NCI-H2171 treated with DMSO at 0.1 percent for 48 hours (cell line): ENCODE data around the gene PLXNB3.
"Not testable (repeated sequence)": the region's sequence is repeated elsewhere in the genome, so short reads cannot be mapped to it uniquely, and the experiment has no call there.

Experiments used
- DNase-seq: peaks from one replicate; lab custom pipeline; 2025; lab: John Stamatoyannopoulos, UW

The PLXNB3 gene

DNA sequence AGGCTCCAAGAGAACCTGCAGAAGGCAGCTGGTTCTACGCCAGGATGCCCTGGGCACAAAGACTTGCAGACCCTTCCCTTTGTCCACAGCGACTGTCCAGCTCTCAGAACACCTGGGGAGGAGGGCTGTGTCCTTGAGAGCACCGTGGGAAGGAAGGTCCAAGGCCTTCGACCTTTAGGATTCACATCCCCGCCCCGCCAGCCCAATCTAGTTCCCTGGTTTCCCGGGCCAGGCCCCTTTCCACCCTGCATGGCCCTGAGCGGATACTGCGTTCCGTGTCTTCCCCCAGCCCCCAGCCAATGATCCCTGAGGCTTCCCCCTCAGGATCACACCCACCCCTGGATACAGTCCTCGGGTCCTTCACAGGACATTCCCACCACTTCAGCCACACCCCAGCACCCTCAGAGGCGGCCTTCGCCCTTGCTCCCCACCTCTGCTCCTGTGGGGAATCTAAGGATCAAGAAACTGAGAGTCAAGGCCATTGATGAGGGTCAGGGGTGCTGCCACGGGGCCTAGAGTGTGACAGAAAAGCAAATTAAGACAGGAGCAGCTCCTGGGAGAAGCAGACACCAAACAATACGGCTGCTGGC is 30.3 kb upstream of the PLXNB3 start:
- no peak for DNase-seq

- DNase-seq = no peak
These were observed 29.2 kb upstream of the PLXNB3 start for GRCh38 chrX:153734871-153735270.

GRCh38 chrX:153735274-153735673 is 28.8 kb upstream of the PLXNB3 start:
- no peak for DNase-seq

DNA sequence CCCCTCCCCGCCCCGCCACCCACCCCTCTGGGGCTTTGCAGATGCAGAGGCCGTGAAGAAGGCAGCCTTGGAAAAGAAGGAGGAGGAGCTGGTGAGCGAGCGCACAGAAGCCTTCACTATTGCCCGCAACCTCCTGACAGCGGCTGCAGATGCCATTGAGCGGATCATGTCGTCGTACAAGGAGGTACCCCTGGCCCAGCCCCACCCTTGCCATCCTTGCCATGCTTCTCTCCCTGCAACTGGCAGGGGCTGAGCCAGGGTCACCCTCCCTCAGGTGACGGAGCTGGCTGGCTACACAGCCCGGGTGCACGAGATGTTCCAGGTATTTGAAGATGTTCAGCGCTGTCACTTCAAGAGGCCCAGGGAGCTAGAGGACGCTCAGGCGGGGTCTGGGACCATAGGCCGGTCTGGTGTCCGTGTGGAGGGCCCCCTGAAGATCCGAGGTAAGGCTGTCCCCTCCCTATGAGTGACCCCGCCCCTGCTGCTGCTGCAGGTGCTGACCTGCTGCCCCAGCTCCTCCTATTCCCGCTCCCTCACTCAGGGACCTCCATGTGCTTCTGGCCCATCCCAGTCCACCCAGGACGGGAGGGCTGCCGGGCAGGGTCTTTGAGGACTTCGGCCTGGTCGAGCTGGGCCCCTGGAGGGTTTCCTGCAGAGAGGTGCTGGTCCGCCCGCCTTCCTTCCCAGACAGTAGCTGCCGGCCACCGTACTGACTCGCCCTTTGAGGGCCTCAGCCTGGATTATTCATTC is 27.8 kb upstream of the PLXNB3 start:
- DNase-seq = no peak

DNA sequence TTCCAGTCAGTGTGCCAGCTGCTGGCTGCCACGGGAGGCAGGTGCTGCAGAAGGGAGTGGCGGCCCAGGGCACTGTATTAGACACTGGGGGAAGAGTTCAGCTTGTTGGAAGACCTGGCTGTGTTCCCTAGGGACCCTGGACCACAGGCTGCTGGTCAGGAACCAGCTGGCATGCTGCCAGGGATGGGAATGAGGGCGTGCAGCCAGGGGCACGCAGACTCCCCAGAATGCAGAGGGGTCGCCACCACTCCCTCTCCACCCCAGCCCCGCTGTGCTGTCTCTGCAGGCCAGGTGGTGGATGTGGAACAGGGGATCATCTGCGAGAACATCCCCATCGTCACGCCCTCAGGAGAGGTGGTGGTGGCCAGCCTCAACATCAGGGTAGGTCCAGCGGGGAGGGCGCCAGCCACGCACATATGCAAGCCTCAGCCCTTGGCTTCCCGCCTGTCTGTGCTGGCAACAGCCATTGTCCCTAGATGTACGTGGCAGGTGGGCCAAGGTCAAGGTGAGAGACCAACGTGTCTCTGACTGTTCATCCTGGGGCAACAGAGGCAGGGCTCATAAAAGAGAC is 27.1 kb upstream of the PLXNB3 start:
- DNase-seq = no peak

- no peak for DNase-seq
These were observed 25.9 kb upstream of the PLXNB3 start for GRCh38 chrX:153738056-153738605.

GRCh38 chrX:153739754-153740486 is 24.1 kb upstream of the PLXNB3 start:
- no peak for DNase-seq

DNA sequence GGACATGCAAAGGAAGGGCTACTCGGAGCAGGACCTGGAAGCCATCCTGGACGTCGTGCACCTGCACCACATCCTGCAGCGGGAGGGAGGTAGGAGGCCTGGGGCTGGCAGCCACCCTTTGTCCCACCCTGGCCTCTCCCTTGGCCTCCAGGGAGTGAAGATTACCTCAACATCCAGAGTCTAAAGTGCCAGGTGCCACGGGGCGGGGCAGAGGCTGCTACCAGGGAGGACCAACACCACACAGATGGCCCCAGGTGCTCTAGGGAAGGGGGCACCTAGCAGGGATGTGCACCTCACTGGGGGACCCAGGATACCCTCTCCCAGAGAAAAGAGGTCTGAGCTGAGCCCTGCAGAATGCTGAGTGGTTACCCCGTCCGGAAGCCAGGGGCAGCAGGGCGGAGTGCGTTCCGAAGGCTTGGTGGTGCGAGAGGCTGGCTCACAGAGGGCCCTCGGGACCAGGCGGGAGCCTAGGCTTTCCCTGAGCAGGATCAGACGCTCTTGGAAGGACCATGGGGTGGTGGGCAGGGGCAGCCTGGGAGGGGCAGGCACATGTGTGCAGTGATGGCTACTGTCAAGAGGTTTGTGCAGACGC is 23.3 kb upstream of the PLXNB3 start:
- DNase-seq = no peak

- DNase-seq = no peak
These were observed 22.6 kb upstream of the PLXNB3 start for GRCh38 chrX:153741446-153741845.

DNA sequence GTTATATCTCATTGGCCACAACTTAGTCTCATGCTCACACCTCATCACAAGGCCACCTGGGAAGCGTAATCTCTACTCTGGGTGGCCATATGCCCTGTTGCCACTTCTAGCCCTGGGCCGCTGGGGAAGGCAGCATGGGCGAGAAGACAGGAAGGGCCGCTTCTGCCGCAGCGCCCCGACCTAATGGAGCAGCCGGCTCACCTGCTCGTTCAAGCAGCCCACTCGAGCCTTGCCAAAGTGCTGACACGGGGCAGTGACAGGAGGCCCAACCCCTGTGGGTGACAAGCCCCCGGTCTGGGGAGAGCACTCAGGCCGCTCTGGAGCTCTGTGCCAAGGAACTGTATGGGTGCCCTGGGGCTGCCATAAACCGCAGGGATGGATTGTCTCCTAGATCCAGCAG is 21.9 kb upstream of the PLXNB3 start:
- not testable (repeated sequence) for DNase-seq

DNA sequence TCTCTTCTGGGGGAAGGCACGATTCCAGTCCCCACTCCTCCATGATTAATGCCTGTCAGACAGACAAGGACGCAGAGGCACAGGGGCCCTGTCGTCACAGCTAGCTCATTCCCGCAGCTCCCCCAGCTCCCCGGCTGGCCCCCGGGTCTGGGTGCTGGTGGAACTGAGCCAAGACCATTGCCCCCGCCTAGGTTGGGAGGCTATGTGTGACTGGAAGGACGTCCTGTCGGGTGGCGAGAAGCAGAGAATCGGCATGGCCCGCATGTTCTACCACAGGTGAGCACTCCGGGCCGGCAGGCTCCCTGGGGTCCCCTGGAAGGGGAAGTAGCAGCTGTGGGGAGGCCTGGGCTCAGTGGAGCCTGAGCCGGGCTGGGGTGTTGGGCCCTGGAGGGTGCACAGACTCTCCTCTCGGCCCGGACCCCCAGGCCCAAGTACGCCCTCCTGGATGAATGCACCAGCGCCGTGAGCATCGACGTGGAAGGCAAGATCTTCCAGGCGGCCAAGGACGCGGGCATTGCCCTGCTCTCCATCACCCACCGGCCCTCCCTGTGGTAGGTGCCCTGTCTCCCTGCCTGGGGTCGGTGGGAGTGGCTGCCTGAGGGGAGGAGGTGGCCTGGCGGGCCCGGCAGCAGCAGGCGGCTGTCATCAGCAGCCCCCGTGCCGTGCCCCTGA is 21.1 kb upstream of the PLXNB3 start:
- not testable (repeated sequence) for DNase-seq

- DNase-seq = peak; percentile 33
These were observed 20.4 kb upstream of the PLXNB3 start for GRCh38 chrX:153743468-153744209.

GRCh38 chrX:153744210-153745066 is 19.6 kb upstream of the PLXNB3 start:
- DNase-seq = no peak

DNA sequence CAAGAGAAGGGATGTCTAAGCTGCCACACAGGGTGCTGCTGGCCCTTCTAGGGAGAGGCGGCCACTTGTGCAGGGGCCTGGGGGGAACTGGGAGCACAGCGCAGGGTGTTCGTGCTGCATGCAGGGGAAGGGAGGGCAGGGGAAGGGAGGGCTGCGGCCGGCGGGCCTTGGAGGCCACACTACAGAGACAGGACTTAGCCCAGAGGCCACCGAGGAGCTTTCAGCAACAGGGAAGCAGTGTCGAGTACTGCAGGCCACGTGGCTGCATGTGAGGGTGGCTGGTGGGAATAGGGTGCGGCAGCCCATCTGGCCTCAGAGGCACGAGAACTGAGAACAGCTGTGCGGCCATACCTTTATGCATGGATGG is 19.0 kb upstream of the PLXNB3 start:
- DNase-seq = peak; percentile 31

DNA sequence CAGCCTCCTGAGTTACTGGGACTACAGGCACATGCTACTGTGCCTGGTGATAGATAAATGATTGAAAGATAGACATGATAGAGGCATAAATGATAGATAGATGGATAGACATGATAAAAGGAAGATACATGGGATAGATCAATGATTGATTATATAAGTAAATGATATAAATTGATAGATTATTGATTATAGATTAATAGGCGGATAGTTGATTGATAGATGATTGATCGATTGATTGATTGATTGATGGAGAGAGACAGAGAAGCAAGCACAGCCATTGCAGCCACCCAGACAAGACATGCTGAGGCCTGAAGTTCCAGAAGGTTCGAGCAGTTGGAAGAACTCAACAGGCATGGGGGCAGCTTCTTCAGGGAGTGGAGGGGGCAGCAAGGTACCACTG is 17.7 kb upstream of the PLXNB3 start:
- no peak for DNase-seq

DNA sequence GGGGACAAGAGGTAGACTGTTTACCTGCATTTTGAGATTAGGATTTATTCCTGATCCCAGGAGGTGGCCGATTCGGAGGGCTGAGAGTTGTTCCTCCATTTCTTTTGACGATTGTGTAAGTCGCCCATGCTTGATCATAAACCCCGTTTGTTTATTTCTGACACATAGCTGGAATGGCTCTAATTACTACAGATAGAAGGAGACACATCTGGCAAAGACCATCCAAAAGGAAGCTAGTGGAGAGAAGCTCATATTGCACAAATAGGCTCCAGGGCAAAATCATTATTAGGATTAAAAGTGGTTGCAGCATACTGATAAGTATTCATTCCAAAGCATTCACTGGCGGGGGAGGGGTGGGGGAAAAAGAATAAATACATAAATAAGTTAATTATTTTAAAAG is 17.1 kb upstream of the PLXNB3 start:
- DNase-seq = not testable (repeated sequence)

DNA sequence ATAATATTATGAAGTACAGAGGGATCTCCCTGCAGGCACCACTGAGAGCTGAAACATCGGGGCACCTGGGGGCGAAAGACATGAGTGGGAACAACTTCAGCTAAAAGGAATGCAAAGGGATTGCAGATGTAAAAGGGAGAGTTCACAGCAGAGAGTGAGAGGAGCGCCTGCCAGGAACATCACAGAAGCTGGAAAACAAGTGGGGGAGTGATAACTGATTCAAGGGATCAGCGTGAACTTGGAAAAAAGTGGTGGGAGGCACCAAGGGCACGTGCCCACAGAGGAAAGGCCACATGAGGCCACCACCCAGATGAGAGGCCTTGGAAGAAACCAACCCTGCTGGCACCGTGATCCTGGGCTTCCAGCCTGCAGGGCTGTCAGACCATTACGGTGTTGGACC is 15.0 kb upstream of the PLXNB3 start:
- DNase-seq = not testable (repeated sequence)

DNA sequence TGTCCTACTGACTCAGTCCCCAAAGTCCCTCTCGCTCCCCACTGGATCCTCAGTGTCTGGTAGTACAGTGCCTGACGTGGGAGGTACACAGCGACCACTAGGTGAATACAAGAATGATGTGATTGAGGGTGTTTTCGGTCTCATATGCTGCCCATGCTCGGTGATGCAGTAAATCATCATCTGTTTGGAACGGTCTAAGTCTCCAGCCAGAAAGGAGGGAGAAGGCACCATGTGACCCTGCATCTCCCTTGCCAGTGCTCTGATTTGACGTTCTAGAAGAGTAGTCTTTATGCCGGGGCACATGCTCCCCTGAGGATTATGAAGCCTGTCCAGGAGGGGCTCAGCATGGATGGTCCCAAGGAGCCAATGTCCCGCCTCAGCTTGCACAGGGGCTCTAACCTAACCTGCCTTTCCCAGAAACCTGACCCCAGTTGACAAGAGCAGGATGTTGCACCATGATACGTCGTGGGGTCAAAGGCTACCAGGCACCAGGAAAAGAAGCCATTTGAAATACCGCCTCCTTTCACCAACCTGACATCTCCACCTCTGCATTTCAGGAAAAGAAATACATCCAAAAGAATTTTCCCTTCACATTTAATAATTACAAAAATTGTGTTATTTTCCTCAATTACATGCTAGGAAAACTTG is 13.8 kb upstream of the PLXNB3 start:
- peak; percentile 75 for DNase-seq

DNA sequence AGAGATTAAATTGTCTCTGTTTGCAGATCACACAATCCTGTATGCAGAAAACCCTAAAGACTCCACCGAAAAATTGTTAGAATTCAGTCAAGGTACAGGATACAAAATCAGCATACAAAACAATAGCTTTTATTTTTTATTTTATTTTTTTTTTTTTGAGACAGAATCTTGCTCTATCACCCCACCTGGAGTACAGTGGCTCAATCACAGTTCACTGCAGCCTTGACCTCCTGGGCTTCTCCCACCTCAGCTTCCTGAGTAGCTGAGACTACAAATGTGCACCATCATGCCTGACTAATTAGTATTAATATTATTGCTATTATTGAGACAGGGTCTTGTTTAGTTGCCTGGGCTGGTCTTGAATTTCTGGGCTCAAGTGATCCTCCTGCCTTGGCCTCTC is 8.9 kb upstream of the PLXNB3 start:
- DNase-seq = no peak
